ENCODE data around the gene RASD2. TPM values are rescaled to one million over a fixed set of nuclear protein-coding genes. Genes with fewer than 3 reads are reported as not detected.

RASD2 gene
- total RNA-seq, 4 donors from 2014 or later, result 2.7 to 5.8 (median 4.8) TPM

- DNase-seq, result no peak
- H3K4me1 ChIP-seq, result peaks cover 0 to 16% (median 0%) of the 10 kb centered on the region in 4 donors
- no peaks in the 10 kb centered on the region for H3K27me3 ChIP-seq
- TF ChIP-seq CTCF (IDR thresholded peaks at IDR 0.05) (no peak), POLR2A (IDR thresholded peaks at IDR 0.05) (no peak)
- H3K36me3 ChIP-seq, result no peaks in the 10 kb centered on the region
- H3K27ac ChIP-seq, result no peak overlapping the region
- no peaks in the 10 kb centered on the region for H3K9me3 ChIP-seq
- no peak overlapping the region for H3K4me3 ChIP-seq
Observed at GRCh38 chr22:35561796-35562526, 21.3 kb downstream of the RASD2 start.

GRCh38 chr22:35563211-35563610 lies 22.6 kb downstream of the RASD2 start:
- DNase-seq, result no peak
- Histone ChIP-seq H3K9me3 (no peaks in the 10 kb centered on the region), H3K27ac (no peak overlapping the region), H3K4me1 (peaks cover 0 to 16% (median 0%) of the 10 kb centered on the region in 4 donors), H3K36me3 (no peaks in the 10 kb centered on the region), H3K4me3 (no peak overlapping the region), H3K27me3 (no peaks in the 10 kb centered on the region)
- TF ChIP-seq CTCF (IDR thresholded peaks at IDR 0.05) (no peak), POLR2A (IDR thresholded peaks at IDR 0.05) (no peak)

GRCh38 chr22:35564975-35565867 lies 24.6 kb downstream of the RASD2 start:
- TF ChIP-seq CTCF (IDR thresholded peaks at IDR 0.05) (no peak), POLR2A (IDR thresholded peaks at IDR 0.05) (no peak)
- no peaks in the 10 kb centered on the region for H3K27me3 ChIP-seq
- no peak for DNase-seq
- H3K4me1 ChIP-seq, result peaks cover 0 to 16% (median 0%) of the 10 kb centered on the region in 4 donors
- no peak overlapping the region for H3K27ac ChIP-seq
- no peaks in the 10 kb centered on the region for H3K36me3 ChIP-seq
- H3K9me3 ChIP-seq, result no peaks in the 10 kb centered on the region
- no peak overlapping the region for H3K4me3 ChIP-seq

- Histone ChIP-seq H3K27ac (no peak overlapping the region), H3K27me3 (no peaks in the 10 kb centered on the region), H3K36me3 (no peaks in the 10 kb centered on the region), H3K9me3 (no peaks in the 10 kb centered on the region), H3K4me1 (peaks cover 0 to 16% (median 0%) of the 10 kb centered on the region in 4 donors), H3K4me3 (no peak overlapping the region)
- DNase-seq, result no peak
- no peak for TF ChIP-seq POLR2A (IDR thresholded peaks at IDR 0.05)
- no peak for TF ChIP-seq CTCF (IDR thresholded peaks at IDR 0.05)
Observed at GRCh38 chr22:35567351-35568141, 26.9 kb downstream of the RASD2 start.

Data from Peyer's patch (tissue), 4 donors.